A673 (cell line): ENCODE measurements around the gene CDYL. TPM values are rescaled to one million over a fixed set of nuclear protein-coding genes. Genes with fewer than 3 reads are reported as not detected.

Experiments
- BruUV-seq: library from RNA; stranded (reverse); fragments of 400-500 nt; replicated peaks from 2 replicates; lab custom pipeline; 2021; lab: Mats Ljungman, UMichigan
- CTCF ChIA-PET: fragments of 300-600 bp; sonication (Branson Sonifier 250); formaldehyde crosslinking; loops from one replicate; lab custom pipeline; 2022; ENCODE audit warnings: antibody characterized with exemption; lab: Charles Lee
- POLR2A ChIA-PET: fragments of 300-600 bp; sonication (Branson Sonifier 250); formaldehyde crosslinking; loops from one replicate; lab custom pipeline; 2022; ENCODE audit warnings: antibody characterized with exemption; ENCODE audit not compliant: low non-redundant PET; lab: Charles Lee
- DNase-seq: peaks from one replicate; pipeline ENCODE4 v3.0.0-alpha.2; 2015; ENCODE audit warnings: low spot score
- H3K27ac ChIP-seq: fragments of 200-600 bp; sonication (generic); 2 replicates; pipeline ENCODE4 v1.5.1; 2016; ENCODE audit warnings: mixed run types, low read depth, mild to moderate bottlenecking, mixed read lengths, antibody characterized with exemption, low read length; ENCODE audit not compliant: poor library complexity, severe bottlenecking
- H3K27me3 ChIP-seq: fragments of 200-600 bp; sonication (generic); replicated peaks from 2 replicates; pipeline ENCODE4 v1.6.1; 2017; ENCODE audit warnings: mixed run types, low read depth, mild to moderate bottlenecking, mixed read lengths, antibody characterized with exemption, low read length; ENCODE audit not compliant: insufficient read depth, poor library complexity
- H3K36me3 ChIP-seq: fragments of 200-600 bp; sonication (generic); 2 replicates; pipeline ENCODE4 v1.6.1; 2016; ENCODE audit warnings: mixed run types, mild to moderate bottlenecking, mixed read lengths, antibody characterized with exemption, low read length; ENCODE audit not compliant: insufficient read depth, poor library complexity, severe bottlenecking
- H3K4me1 ChIP-seq: fragments of 200-600 bp; sonication (generic); 2 replicates; pipeline ENCODE4 v1.6.1; 2017; ENCODE audit warnings: mixed run types, mild to moderate bottlenecking, mixed read lengths, antibody characterized with exemption, low read length; ENCODE audit not compliant: insufficient read depth, poor library complexity, severe bottlenecking
- H3K4me3 ChIP-seq: fragments of 200-600 bp; sonication (generic); 2 replicates; pipeline ENCODE4 v1.5.1; 2016; ENCODE audit warnings: low read depth, mixed run types, mild to moderate bottlenecking, mixed read lengths, low read length; ENCODE audit not compliant: poor library complexity, severe bottlenecking
- H3K9me3 ChIP-seq: fragments of 200-600 bp; sonication (generic); 2 replicates; pipeline ENCODE4 v1.6.1; 2016; ENCODE audit warnings: mixed run types, low read depth, mild to moderate bottlenecking, mixed read lengths, antibody characterized with exemption, low read length; ENCODE audit not compliant: poor library complexity, severe bottlenecking
- EZH2 ChIP-seq: fragments of 200-600 bp; sonication (generic); IDR thresholded peaks from 2 replicates; pipeline ENCODE4 v1.6.1; 2017; ENCODE audit warnings: borderline replicate concordance, low read depth, mild to moderate bottlenecking, mixed read lengths, antibody characterized with exemption, low read length; ENCODE audit not compliant: poor library complexity, severe bottlenecking
- intact Hi-C: fragments of 100-400 bp; cut with micrococcal nuclease; formaldehyde crosslinking; loops from one replicate; pipeline ENCODE4 v1.10.0; 2022; ENCODE audit not compliant: unreplicated experiment
- total RNA-seq: library from RNA; stranded (reverse); gene quantifications from 2 replicates; pipeline ENCODE4 v1.2.3, GENCODE V29; 2021
- TF ChIP-seq, protein P1 (sequence below): fragments of 300-800, 200-600 bp; sonication (generic); conservative IDR thresholded peaks from 2 replicates; pipeline ENCODE4 v1.5.1; 2017; ENCODE audit warnings: low read depth, mild to moderate bottlenecking, antibody characterized with exemption, low read length, moderate library complexity, mixed read lengths

CDYL gene
- total RNA-seq, 1 experiment from 2014 or later, result 57.6 TPM

DNA sequence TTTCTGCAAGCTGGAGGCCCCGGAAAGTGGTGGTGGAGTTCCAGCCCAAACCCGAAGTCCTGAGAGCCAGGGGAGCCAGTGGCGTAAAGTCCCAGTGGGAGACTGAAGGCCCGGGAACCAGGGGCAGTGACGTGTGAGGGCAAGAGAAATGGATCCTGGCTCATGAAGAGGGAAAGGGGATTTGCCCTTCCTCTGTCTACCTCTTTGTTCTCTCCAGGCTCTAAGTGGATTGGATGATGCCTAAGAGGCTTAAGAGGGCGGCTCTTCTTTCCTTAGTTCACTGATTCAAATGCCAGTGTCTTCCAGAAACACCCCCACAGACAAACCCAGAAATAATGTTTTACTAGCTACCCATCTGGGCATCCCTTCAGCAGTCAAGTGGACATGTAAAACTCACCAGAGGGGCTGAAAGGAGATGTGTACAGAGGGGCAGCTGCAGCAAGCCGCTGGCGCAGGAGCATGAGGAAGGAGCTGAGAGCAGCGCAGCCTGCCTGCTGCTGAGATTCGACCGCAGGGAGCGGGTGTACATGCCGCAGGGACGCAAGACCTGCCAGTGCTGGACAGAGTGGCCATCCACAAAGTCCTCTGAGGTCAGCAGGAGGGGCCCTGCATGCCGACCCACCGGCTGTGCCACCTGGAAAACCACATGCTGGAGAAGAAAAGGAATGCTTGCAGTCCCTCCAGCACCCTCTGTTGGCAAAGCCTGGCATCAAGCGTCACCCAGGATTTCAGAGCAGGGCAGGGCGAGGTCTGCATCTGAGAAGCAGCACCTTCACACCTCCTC, 29.5 kb downstream of the CDYL start:
- no peak overlapping the region for H3K4me3 ChIP-seq
- POLR2A ChIA-PET, result no interaction called here
- peaks cover 29% of the 10 kb centered on the region for H3K4me1 ChIP-seq
- H3K27ac ChIP-seq, result no peak overlapping the region
- no peaks in the 10 kb centered on the region for H3K27me3 ChIP-seq
- no peaks in the 10 kb centered on the region for H3K9me3 ChIP-seq
- DNase-seq, result peak; percentile 72
- no TSS peak for BruUV-seq
- CTCF ChIA-PET, result interaction anchor here (0.9 kb wide), 1 partner anchor 29 kb away, joined by 4 read pairs; the partner anchor contains the start of gene CDYL
- intact Hi-C loops, result no loop called here
- no peaks in the 10 kb centered on the region for H3K36me3 ChIP-seq
- no peak for TF ChIP-seq EZH2
- TF ChIP-seq, protein P1, sequence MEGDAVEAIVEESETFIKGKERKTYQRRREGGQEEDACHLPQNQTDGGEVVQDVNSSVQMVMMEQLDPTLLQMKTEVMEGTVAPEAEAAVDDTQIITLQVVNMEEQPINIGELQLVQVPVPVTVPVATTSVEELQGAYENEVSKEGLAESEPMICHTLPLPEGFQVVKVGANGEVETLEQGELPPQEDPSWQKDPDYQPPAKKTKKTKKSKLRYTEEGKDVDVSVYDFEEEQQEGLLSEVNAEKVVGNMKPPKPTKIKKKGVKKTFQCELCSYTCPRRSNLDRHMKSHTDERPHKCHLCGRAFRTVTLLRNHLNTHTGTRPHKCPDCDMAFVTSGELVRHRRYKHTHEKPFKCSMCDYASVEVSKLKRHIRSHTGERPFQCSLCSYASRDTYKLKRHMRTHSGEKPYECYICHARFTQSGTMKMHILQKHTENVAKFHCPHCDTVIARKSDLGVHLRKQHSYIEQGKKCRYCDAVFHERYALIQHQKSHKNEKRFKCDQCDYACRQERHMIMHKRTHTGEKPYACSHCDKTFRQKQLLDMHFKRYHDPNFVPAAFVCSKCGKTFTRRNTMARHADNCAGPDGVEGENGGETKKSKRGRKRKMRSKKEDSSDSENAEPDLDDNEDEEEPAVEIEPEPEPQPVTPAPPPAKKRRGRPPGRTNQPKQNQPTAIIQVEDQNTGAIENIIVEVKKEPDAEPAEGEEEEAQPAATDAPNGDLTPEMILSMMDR, result peak; percentile 83

DNA sequence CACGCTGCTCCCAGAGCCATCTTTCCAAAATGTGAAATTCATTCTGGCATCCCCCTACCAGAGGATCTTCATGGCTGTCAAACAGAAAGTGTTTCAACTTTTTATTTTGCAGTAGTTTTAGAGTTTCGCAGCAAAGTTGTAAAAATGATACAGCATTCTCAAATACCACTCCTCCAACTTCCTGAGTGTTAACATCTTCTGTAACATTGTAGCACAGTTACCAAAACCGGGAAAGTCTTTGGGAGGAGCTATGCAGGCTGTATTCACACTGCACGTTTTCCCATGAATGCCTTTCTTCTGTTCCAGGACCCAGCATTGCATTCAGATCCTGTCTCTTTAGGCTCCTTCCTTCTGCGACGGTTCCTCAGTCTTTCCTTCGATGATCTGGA, 30.1 kb downstream of the CDYL start:
- no peaks in the 10 kb centered on the region for H3K9me3 ChIP-seq
- no peak overlapping the region for H3K4me3 ChIP-seq
- peaks cover 29% of the 10 kb centered on the region for H3K4me1 ChIP-seq
- no peak for DNase-seq
- H3K27ac ChIP-seq, result no peak overlapping the region
- ChIA-PET CTCF (no interaction called here), POLR2A (no interaction called here)
- H3K36me3 ChIP-seq, result no peaks in the 10 kb centered on the region
- no peaks in the 10 kb centered on the region for H3K27me3 ChIP-seq
- intact Hi-C loops, result no loop called here
- TF ChIP-seq, protein P1, result 0 out of 2 replicates have a peak, but pooled peaks have one; percentile 4
- no peak for TF ChIP-seq EZH2
- BruUV-seq, result no TSS peak

DNA sequence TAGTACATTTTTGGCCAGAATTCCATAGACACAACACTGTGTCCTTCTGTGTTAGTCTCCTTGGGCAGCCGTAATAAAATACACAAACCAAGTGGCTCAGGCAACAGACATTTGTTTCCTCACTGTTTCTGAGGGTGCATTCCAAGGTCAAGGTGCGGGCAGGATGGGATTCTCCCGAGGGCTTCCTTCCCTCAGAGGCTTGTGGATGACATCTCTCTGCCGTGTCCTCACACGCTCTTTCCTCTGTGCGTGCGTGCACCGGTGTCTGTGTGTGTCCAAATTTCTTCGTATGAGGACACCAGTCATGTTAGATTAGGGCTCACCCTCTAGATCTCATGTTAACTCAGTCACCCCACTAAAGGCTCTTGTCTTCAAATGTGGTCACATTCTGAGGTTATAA, 30.6 kb downstream of the CDYL start:
- DNase-seq, result no peak
- intact Hi-C loops, result no loop called here
- TF ChIP-seq, protein P1, result no peak
- no peak for TF ChIP-seq EZH2
- H3K9me3 ChIP-seq, result no peaks in the 10 kb centered on the region
- no peaks in the 10 kb centered on the region for H3K27me3 ChIP-seq
- peaks cover 29% of the 10 kb centered on the region for H3K4me1 ChIP-seq
- no peaks in the 10 kb centered on the region for H3K36me3 ChIP-seq
- CTCF ChIA-PET, result no interaction called here
- H3K4me3 ChIP-seq, result no peak overlapping the region
- BruUV-seq, result no TSS peak
- no peak overlapping the region for H3K27ac ChIP-seq
- POLR2A ChIA-PET, result no interaction called here
